ENCODE measurements around the gene P2RY11.

DNA sequence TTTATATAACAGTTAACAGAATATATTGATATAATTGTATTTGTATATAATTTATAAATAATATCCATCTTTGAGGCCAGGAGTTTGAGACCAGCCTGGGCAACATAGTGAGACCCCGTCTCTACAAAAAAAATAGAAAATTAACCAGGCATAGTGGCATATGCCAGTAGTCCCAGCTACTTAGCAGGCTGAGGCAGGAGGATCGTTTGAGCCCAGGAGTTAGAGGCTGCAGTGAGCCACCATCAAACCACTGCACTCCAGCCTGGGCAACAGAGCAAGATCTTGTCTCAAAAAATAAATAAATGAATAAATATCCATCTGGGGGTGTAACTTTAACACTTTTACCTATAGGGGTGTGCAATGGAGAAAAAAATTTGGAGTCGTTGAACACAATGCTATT, 26.7 kb upstream of the P2RY11 start:
- TF ChIP-seq, protein P1, sequence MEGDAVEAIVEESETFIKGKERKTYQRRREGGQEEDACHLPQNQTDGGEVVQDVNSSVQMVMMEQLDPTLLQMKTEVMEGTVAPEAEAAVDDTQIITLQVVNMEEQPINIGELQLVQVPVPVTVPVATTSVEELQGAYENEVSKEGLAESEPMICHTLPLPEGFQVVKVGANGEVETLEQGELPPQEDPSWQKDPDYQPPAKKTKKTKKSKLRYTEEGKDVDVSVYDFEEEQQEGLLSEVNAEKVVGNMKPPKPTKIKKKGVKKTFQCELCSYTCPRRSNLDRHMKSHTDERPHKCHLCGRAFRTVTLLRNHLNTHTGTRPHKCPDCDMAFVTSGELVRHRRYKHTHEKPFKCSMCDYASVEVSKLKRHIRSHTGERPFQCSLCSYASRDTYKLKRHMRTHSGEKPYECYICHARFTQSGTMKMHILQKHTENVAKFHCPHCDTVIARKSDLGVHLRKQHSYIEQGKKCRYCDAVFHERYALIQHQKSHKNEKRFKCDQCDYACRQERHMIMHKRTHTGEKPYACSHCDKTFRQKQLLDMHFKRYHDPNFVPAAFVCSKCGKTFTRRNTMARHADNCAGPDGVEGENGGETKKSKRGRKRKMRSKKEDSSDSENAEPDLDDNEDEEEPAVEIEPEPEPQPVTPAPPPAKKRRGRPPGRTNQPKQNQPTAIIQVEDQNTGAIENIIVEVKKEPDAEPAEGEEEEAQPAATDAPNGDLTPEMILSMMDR (IDR thresholded peaks at IDR 0.05) = no peak
- no peak for TF ChIP-seq POLR2AphosphoS5 (IDR thresholded peaks at IDR 0.05)
